Hematopoietic multipotent progenitor cell treated with erythropoietin and hydrocortisone succinate and interleukin-3 and kit ligand, for 17 days (in vitro differentiated cells): ENCODE measurements around the gene MADCAM1.
"Not testable (repeated sequence)": the region's sequence is repeated elsewhere in the genome, so short reads cannot be mapped to it uniquely, and the experiment has no call there.

Source experiments
- DNase-seq: peaks from one replicate; pipeline ENCODE4 v3.0.0-alpha.2; 2015; ENCODE audit warnings: low spot score

MADCAM1 gene

DNA sequence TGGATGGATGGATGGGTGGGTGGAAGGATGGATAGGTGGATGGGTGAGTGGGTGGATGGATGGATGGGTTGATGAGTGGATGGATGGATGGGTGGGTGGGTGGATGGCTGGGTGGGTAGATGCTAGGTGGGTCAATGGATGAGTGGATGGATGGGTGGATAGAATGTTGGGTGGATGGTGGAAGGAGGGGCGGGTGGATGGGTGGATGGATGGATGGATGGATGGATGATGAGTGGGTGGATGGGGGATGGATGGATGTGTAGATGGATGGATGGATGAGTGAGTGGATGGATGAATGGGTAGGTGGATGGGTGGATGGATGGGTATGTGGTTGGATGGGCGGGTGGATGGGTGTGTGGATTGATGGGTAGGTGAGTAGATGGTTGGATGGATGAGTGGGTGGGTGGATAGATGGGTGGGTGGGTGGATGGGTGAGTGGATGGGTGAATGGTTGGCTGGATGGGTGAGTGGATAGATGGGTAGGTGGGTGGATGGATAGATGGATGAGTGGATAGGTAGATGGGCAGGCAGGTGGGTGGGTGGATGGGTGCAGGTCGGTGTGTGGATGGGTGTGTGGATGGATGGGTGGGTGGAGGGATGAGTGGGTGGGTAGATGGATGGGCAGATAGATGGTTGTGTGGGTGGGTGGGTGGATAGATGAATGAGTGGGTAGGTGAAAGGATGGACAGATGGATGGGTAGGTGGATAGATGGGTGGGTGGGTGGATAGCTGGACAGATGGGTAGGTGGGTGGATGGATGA lies 31.1 kb upstream of the MADCAM1 start:
- no peak for DNase-seq

DNA sequence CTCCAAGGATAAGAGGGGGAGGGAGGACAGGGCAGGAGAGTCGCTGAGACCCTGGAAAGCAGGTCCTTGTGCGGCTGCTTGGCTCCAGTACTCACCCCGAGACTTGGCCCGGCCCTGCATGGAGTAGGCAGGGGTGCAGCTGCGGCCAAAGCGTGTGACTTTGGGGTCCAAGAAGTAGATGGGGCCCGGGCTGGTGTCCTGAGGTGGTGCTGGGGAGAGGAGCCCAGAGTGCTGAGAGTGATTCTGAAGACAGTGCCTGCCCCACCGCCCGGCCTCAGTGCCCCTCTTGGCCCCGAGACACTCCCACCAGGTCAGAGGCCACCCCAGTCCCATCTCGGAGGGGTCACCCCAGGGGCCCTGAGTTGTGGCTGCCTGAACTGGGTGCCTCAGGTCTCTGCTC lies 28.7 kb upstream of the MADCAM1 start:
- no peak for DNase-seq

- DNase-seq, result no peak
Observed at GRCh38 chr19:468587-469256, 27.6 kb upstream of the MADCAM1 start.

- DNase-seq, result no peak
Observed at GRCh38 chr19:469833-470232, 26.5 kb upstream of the MADCAM1 start.

DNA sequence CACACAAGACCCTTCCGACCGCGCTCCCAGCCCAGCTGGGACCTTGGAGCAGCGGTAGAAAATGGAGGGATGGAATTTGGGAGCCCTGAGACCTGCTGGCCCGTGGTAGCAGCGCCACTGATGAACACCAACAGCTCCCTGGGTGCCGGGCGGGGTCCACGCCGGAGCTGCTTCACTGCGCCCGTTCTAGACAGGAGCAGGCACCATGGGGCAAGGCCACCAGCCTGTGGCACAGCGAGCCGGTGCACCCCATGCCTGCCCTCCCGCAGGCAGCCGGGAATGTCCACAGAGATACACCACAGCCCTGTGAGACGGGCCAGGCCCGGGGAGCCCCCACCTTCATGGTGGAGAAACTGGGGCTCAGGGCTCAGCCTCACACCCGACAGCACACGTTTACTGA lies 25.6 kb upstream of the MADCAM1 start:
- no peak for DNase-seq

GRCh38 chr19:472005-472858 lies 24.1 kb upstream of the MADCAM1 start:
- no peak for DNase-seq

- DNase-seq, result no peak
Observed at GRCh38 chr19:474126-475078, 21.9 kb upstream of the MADCAM1 start.

DNA sequence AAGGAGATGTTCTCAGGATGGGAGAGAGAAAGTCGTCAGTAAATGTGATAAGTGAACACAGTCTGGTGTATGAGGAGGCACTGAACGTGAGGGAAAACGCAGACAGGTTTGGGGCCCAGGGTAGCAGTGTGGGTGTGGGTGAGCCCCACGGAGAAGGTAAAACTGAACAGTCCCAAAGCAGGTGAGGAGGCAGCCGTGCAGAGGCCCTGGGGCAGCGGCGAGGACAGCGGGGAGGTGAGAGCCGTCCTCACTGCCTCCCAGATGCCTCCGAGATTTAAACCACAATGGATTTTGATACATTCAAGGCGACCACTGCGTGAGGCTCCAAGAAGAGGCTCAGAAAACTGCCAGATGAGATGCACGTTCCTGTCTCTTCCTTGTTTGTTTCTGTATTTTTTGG lies 20.9 kb upstream of the MADCAM1 start:
- DNase-seq, result no peak

GRCh38 chr19:478236-478903 lies 17.9 kb upstream of the MADCAM1 start:
- DNase-seq, result no peak

DNA sequence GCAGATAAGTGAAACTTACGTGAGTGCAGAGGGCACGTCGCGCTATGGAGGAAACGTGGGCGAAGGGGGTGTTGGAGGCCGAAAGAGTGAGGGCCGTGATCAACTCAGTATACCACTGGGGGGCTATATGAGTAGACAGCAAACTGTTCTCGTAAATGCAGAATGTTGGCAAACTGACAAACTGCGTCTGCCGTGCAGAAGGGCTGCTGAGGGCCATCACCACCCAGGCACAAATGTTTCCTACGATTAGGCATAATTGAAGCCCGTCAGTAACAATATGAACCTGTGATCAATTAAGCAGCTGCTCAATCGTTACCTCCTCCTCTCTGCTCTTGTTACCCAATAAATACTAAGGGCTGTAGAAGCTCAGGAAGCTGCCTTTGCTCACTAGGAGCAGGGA lies 17.3 kb upstream of the MADCAM1 start:
- no peak for DNase-seq

DNA sequence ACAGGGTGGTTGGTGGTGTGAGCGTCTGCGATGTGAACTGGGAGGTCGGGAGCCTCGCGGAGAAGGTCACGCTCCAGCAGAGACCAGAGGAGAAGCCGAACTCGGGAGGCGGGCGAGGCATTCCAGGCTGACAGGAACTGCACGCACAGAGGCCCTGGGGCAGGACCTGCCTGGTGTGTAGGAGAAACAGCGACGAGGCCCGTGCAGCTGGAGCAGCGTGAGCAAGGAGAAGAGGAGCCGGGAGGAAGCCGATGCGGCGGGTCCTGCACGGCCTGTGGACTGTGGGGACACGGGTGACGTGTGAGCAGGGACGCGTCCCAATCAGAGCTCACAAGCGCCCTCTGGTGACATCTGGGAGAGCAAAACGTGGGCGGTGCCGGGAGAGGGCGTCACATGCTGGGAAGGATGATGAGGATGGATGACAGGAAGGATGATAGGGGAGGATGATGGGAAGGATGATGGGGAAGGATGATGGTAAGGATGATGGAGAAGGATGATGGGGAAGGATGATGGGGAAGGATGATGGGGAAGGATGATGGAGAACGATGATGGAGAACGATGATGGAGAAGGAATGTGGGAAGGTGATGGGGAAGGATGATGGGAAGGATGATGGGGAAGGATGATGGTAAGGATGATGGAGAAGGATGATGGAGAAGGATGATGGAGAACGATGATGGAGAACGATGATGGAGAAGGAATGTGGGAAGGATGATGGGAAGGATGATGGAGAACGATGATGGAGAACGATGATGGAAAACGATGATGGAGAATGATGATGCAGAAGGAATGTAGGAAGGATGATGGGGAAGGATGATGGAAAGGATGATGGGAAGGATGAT lies 16.1 kb upstream of the MADCAM1 start:
- peak; percentile 29 for DNase-seq

- not testable (repeated sequence) for DNase-seq
Observed at GRCh38 chr19:481100-481499, 15.2 kb upstream of the MADCAM1 start.

- DNase-seq, result no peak
Observed at GRCh38 chr19:482186-483041, 13.9 kb upstream of the MADCAM1 start.

DNA sequence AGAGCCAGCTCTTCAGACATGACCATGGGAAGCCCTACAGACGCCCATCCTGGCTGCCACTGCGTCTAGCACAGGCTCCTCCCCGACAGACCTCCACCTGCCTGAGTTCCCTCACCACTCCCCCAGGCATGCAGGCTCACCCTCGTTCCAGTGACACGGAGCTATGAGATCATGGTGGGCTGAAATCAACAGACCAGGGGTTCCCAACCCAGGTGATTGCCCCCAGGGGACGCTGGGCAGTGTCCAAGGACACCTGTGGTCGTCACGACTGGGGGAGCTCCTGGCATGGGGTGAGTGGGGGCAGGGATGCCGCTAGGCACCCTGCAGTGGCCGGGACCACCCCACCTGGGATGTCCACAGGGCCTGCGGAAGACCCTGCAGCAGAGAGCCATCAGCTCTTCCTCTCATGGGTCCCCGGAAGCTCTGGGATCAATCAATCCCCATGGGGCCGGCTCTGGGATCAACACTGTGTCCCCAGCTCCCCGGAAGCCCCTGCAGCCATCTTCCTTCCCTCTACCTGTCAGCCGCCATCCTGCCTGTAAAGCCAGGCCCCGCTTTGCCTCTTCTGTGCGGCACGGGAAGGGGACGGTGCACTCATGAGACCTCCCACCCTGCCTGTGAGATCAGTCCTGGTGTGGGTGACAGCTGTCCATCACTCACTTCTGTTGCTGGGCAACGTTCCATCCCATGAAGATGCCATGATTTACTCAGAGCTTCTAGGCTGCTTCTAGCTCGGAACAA lies 12.8 kb upstream of the MADCAM1 start:
- DNase-seq, result no peak

DNA sequence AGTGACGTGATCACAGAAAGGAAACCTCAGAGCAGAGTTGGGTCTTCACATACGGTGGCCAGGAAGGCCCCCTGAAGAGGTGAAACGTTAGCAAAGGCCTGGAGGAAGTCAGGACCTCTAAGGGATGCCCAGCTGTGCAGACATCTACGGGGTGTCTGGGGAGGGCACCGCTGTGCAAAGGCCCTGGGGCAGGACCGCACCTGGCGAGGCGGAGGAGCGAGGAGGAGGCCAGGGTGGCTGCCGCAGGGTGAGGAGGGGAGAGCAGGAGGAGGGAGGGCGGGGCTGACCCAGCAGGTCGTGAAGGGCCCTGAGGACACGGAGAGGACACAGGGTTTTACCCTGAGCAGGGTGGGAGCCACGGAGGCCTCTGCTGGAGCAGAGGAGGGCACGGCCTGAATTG lies 11.8 kb upstream of the MADCAM1 start:
- no peak for DNase-seq

- DNase-seq, result no peak
Observed at GRCh38 chr19:485077-485476, 11.2 kb upstream of the MADCAM1 start.

GRCh38 chr19:485583-486236 lies 10.6 kb upstream of the MADCAM1 start:
- no peak for DNase-seq
